HG02571 (cell line): ENCODE measurements around the gene SORL1.

Source experiments
- ATAC-seq: cut with Tn5 transposase; IDR thresholded peaks from one replicate; pipeline ENCODE4 v1.9.1; 2021; ENCODE audit warnings: mild to moderate bottlenecking, moderate library complexity; ENCODE audit not compliant: unreplicated experiment

The SORL1 gene

DNA sequence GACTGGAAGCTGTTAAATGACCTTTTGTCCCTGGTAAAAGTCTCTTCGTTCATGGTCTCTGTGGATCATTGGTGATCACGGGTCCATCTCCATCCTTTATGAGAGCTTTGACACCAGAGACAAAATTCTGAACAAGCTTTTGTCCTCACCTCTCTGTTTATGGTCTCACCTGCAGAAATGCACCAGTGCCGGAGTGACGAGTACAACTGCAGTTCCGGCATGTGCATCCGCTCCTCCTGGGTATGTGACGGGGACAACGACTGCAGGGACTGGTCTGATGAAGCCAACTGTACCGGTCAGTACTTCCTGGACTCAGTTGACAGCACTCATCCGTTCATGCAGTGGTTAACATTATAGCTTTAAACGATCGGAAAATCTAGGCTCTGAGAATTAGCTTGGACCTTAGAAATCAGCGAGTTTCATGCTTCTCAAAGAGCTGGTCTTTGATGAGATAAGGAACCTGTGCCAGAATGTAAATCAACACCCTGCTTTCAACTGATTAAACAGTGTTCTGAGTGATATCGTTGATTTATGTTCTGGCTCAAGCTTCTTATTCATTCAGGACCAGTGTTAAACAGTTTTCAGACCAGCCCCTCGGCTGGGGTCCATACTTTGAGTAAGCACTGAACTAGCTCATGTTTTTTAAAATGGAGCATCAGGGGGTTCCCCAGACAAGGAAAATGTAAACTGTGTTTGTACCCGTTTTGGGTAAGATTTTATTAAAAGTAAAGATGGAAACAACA lies 125.2 kb downstream of the SORL1 start:
- no peak for ATAC-seq

DNA sequence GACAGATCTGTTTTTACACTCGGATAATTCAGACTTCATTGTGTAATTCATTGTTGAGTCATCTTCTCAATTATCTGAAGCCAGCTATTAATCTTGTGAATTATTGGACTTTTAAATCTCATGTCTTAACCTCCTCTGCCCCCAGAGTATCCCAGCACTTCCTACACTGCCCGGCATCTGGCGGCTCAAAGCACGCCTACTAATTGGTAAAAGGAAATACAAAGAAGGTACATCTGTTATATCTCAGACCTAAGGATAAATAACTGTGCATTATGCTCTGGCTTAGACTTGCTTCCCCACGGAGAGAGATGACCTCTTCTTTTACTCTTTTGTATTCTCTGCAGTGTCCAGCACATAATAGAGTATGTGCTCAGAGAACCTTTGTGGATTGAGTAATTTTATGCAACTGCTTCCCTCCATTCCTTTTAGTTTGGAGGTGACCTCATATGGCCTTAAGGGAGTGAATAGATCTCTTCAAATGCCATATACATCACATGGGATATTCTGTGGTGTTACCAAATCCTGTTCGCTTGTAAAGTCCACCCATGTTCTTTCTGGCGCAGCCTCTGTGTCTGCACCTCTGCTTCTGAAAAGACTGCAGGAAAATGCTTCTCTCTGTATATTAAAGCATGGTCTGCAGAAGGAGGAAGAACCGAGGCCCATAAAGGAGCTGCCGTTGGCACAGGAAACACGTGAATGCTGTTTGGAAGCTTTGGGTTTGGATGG lies 126.3 kb downstream of the SORL1 start:
- ATAC-seq = no peak

DNA sequence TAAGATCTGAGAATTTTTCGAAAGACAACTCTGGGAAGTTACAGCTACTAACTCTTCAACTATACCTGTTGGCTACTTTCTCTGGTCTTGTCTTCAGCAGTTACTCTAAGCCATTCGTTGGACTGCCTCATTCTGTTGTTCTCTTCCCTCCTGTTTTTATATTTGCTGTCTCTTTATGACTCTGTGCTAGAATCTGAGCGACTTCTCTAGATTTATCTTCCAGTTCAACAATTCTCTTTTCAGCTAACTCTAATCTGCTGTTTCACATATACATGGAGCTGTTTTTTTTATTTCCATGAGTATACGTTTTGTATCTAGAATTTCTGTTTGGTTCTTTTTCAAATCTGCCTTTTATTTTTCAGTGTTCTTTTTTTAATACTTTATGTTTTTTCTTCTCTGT lies 128.0 kb downstream of the SORL1 start:
- no peak for ATAC-seq

DNA sequence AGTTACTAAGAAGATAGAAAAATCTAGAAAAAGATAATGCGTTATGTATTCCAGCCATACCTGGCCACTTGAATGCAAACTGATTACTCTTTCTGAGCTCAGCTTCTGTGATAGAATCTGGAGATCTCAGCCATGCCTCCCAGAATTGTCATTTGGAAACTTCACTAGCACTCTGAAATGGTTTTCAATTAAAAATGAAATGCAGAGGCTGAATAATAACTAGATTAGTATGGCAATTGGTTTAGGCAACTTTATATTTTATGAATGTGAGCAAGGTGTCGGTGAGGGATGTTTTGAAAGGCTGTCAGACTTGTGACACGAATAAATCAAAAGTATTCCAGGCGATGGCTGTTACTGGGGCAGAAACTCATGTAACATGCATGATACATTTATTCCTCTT lies 129.5 kb downstream of the SORL1 start:
- no peak for ATAC-seq

DNA sequence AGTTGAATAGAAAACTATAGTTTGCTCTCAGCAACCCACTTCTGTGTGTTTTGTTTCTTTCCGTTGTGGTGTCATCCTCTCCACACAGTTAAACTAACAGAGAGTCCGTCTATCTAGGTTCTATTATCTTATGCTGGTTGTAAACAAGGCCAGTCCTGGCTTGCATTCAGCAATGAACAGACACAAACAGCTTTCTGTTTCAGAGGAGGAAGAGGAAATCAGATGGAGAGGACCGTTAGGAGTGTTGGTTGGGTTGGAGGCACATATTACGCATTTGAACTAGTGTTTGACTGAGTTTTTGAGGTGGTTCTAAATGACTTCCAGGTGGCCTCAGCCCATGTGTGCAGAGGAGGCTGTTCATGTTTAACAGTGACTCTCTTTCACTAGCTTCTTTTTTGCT lies 130.2 kb downstream of the SORL1 start:
- no peak for ATAC-seq

DNA sequence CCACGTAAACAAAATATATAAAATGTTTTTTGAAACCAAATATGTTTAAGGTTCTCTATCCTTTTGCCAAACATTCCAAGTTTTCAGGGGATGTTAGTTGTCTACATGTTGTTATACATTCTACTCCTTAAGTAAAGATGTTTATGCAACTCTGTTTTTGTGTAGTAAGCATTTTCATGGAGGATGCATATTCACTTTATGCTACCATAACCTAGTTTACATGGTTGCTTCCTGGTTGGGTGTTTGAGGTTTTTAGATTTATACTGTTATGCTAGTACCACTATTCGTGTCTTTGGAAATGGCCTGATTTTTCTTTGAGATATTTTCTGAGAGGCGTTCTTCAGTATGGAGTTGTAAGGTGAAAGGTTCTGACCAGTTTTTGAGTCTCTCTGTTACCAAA lies 131.7 kb downstream of the SORL1 start:
- ATAC-seq = no peak

DNA sequence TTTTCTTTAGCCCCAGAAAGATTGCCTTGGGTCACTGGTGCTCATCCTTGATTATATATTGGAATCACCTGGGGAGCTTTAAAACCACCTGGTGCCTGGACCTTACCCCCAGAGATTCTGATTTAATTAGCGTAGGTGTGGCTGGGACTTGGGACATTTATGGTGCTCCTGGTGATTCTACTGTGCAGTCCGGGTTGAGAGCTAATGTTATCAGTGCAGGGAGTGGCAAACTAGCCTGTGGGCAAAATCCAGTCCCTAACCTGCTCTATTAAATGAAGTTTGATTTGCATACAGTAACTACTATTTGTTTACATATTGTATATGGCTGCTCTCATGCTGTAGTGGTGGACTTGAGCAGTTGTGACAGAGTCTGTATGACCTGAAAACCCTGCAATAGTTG lies 134.6 kb downstream of the SORL1 start:
- no peak for ATAC-seq

DNA sequence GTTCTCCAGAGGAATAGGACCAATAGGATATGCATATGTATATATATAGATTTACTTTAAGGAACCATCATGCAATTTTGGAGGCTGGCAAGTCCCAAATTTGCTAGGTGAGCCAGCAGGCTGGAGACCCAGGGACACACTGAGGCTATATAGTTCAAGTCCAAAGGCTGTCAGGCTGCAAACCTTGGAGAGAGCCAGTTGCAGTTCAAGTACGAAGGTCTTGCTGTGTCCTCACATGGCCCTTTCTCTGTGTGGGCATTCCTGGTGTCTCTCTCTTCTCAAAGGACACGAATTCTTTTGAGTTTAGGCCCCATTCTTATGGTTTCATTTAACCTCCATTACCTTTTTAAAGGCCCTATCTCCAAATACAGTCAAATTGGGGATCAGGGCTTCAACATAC lies 135.1 kb downstream of the SORL1 start:
- no peak for ATAC-seq

DNA sequence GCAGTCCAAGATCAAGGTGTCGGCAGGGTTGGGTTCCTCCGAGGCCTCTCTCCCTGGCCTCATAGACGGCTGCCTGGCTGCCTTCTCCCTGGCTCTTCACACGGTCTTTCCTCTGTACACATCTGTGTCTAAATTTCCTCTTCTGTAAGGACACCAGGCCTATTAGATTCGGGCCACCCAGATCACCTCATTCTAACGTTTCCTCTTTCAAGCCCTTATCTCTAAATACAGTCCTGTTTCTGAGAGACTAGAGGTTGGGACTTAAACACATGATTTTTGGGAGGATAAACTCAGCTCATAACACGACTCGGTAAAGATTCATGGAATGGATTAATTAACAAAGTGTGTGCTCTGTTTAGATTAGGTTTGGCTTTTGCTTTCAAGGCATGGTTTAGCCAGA lies 136.6 kb downstream of the SORL1 start:
- no peak for ATAC-seq

DNA sequence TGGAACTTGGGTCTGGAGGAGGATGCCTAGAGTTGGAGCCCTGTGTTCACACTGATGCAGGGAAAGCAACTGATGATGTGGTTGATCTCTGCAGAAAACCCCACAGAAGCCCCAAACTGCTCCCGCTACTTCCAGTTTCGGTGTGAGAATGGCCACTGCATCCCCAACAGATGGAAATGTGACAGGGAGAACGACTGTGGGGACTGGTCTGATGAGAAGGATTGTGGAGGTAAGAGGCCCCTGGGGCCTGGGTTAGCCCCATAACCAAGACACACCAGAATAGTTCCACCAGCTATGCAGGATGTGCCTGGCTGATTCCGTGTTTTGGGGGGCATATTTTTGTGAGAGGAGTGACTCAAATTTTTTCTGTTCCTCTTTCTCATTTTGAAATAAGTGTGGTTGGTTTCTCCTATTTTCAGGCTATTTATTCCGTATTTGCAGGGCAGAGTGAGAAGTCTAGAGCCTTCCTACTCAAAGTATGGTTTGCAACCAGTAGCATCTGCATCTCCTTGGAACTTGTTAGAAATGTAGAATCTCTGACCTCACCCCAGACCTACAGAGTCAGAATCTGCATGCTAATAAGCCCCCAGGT lies 137.9 kb downstream of the SORL1 start:
- ATAC-seq = peak; percentile 64

DNA sequence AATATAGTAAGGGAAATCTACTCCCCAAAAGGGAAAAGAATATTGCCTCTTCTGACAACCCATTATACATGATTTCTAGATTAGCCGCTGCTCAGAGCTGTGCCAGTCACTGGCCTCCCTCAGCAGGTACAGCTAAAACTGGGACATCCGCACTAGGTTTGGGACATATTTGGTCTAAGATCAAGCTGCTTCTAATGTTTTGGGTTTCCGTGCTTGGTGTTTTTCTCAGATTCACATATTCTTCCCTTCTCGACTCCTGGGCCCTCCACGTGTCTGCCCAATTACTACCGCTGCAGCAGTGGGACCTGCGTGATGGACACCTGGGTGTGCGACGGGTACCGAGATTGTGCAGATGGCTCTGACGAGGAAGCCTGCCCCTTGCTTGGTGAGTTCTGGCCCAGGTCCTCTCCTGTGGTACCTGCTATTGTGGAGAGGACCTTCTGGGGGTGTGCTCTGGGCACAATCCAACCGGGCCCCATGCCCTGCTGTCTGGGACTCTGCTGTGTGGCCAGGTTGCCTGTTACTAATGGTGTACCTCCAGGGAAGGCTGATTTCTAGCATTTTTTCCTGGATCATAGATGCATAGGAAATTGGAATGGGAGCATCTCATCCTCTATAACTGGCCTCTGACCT lies 138.8 kb downstream of the SORL1 start:
- ATAC-seq = no peak

DNA sequence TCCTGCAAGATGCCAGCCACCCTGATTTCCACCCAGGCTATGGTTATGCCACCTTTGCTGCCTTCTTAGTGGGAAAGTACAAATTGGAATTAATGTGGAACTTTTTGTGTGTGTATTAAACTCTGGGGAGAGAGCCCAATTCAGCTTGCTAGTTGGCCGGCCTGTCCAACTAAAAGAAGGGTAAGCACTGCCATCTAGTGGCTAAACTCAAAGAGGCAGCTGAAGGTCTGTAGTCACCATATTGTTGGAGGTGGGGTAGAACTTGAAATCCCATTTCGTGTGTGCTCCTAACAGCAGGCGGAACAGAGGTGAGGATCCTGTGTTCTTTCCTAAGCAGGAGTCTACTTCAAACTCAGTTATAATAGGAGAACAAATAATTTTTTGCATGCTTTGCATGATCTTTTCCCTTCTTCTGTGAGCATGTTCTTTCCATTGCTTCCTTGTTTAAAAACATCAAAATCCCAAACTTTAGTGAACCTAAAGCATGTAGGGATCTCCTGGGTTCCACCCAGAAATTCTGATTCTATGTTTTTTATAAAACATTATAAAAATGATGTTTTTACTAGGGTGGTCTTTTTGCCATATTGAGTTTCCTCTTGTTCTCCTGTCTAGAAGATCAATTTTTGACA lies 139.4 kb downstream of the SORL1 start:
- peak; percentile 37 for ATAC-seq

DNA sequence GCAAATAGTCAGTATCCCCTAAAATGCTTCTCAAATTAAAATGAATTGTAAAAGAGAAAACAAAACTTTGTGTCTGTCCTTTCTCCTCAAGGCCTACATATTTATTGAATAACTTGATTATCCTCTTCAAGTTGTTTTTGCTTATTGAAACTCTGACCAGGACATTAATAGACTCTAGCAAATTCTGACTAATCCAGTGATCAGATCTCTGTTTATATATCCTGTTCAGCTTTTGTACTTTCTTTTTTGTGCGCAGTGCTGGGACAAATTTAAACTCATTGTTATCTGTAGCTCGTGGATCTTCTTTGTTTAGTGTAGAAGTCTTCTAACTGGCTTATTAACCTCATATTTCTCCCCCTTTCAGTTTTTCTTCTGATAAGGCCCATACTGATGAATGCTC lies 140.6 kb downstream of the SORL1 start:
- no peak for ATAC-seq

DNA sequence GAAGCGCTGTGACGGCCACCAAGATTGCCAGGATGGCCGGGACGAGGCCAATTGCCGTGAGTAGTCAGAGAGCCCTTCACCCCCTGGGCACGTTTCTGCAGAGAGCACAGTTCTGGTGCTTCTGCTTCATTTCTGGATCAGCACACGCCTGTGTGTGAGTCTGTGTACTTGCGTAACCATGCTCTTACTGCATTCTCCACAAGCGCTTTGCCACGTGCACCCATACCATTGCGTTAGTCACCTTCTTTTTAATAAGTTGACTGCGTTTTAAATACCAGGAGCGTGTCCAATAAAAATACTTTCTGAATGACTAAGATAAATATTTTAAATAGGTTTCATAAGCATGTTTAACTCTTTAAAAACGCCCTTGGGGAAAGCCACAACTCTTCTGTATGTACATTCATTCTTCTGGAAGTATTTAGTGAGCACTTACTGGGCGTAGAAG lies 143.6 kb downstream of the SORL1 start:
- no peak for ATAC-seq

DNA sequence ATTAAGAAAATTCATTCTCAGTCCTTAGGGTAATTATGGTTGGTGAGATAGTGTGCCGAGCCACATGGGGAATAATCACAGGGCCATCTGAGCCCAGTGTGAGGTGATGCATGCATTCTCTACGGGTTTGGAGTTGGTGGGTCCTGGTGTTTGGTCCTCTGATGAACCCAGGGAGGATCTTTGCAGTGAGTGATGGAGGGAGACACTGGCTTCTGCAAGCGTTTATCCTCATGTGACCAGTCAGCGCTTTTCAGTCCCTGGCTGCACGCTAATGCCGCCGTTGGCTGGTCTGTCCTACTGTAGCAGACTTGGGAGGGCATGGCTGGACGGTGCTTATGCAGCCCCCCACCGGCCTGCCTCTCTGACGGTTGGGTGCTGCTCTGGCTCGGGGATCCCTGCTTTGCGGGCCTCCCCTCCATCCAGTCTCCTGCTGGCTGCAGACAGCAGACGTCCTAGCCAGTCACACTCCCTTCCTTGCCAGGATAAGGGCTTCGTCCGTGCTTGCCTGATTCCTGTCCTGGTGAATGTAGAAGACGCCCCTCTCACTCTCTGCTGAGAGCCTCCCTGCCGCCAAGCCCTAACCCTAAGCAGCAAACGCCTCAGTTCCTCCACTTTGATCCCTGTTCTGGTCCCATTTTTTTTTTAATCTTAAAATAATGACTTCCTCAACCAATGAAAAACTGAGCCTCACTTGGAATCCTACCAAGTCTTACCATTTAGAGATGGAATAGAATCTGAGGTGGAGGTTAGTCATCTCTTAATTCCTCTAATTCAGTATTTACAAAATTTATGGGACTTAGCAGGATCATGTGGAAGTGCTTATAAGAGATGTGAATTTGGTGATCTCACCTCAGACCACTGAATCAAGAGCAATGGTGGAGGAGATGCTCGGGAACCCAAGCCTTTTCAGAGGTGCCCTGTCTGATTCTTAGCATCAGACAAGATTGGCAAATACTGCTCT lies 144.4 kb downstream of the SORL1 start:
- no peak for ATAC-seq

DNA sequence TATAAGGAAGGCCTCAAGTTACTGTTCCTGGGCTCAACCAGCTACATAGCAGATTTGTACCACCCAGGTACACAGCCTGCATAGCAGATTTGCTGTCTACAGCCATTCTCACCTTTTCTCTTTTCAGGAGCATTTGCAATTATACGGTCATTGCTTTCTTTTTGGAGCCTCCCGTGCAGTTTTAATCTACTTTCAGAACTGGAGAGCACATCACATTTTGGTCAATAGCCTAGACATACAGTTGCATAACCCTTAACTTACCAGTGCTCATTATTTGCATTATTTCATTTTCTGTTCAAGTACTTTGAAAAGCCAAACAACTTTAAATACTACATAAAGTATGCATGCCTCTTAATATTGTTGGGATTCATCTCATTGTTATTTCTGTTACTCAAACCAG lies 151.2 kb downstream of the SORL1 start:
- ATAC-seq = no peak

DNA sequence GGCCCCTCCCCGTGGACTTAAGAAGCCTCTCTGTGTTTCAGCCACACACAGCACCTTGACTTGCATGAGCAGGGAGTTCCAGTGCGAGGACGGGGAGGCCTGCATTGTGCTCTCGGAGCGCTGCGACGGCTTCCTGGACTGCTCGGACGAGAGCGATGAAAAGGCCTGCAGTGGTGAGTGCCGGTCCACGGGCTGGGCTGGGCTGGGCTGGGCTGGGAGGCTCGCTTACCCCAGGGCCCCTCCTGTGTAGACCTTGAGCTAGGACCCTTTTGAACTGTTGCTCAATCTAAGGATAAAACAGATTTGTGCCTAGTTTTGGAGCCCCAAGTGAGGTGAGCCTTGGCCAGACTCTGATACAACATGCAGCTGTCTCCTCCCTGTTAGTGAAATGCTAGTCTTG lies 152.0 kb downstream of the SORL1 start:
- ATAC-seq = no peak

DNA sequence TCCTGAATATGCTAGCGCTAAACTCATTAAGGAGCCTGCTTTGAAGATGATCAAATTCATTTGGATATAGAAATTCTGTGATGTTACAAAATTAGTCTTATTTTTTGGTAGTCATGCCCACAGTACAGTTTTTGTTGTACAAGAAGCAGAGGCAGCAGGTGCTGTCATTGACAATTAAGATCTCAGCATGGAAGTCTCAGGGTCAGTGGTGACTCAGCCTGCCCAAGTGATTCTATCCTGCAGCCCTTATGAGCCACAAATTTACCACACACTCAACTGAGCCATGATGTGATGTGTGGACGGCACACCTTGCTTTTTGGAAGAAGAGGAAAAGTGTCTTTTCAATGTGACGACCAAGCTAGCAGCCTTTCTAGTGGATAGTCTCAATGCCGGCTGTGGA lies 154.2 kb downstream of the SORL1 start:
- no peak for ATAC-seq

DNA sequence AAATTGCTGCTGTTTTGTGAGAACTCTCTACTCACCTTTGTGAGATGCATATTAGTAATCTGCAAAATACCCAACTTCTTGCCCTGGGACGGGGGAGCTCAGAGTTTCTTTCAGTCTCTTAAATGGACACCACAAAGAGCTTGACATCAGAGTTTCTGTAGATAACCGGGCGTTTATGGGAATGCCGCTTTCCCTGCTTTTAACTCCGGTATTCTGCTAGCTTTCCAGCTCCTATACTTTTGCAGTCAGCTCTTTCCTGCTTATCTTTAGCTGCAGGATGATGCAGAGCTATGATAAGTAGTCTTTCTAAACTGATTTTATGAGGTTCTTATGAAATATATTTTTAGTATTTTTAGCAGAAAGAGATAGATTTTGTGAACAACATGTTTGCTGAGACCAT lies 155.2 kb downstream of the SORL1 start:
- ATAC-seq = no peak

DNA sequence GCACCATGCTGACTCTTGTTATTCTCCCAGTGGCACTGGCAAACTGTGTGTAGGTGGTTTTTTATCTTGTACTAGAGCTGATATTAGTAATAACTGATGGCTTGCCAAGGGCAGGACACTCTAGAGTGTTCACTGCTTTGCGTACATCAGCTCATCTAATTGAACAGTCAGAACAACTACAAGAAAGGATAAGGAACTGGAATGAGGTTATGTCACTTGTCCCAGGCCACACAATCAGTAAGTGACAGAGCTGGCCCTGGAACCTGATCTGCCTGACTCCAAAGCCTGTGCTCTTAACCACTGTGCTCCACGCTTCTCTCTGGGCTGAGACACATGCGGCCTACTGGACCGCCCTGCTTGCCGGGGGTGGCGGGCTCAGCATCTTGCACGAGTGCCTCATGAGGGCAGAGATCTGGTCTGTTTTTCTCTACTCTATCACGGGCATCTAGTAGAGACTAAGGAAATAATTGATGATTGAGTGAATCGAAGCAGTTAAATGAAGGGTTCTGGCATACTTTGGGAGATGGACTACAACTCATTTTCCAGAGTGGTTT lies 156.5 kb downstream of the SORL1 start:
- ATAC-seq = no peak
